ENCODE results near the gene PDE8A.

GRCh38 chr15:85071504-85071903, 89.8 kb downstream of the PDE8A start:
- TF ChIP-seq CTCF (IDR thresholded peaks at IDR 0.05): no peak
- TF ChIP-seq EZH2phosphoT487 (IDR thresholded peaks at IDR 0.05): no peak
- TF ChIP-seq EZH2 (IDR thresholded peaks at IDR 0.05): no peak

Measured in neural progenitor cell (in vitro differentiated cells).